GM12891 (cell line): Measurements from ENCODE around the gene AEBP1.

Experiments used
- POLR2A ChIP-seq: IDR thresholded peaks from 2 replicates; pipeline ENCODE4 v1.6.1; 2011; ENCODE audit warnings: low read depth, low read length, control low read depth
- POLR2AphosphoS5 ChIP-seq: IDR thresholded peaks from 2 replicates; pipeline ENCODE4 v1.6.1; 2011; ENCODE audit warnings: low read depth, low read length, control low read depth

DNA sequence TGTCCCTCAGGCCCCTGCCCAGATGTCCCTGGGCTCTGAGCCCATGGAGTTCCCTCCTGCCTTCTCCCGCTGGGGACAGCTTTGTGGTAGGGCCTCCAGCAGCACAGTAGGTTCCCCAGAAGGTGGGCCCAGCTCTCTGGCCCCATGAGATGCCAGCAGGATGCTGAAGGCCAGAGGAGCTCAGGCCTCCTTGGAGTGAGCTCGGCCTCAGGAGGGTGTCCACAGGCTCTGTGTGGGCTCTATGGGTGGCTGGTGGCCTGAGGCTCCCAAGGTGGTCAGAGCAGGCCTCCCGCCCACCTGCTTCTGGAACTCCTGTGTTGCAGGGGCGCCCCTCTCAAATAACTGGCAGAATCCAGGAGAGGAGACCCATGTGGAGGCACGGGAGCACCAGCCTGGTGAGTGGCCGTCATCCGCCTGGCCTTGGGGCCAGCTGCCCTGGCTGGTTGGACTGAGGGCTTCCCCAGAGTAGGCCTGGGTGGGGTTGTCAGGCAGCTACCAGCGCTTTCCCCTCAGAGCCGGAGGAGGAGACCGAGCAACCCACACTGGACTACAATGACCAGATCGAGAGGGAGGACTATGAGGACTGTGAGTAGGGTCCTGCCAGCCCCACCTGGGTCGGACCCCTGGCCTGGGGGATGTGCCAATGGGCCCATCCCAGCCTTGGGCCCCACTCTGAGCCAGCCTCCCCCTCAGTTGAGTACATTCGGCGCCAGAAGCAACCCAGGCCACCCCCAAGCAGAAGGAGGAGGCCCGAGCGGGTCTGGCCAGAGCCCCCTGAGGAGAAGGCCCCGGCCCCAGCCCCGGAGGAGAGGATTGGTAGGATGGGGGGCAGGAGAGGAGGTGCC, 3.2 kb downstream of the AEBP1 start:
- TF ChIP-seq POLR2A: no peak
- no peak for TF ChIP-seq POLR2AphosphoS5
